HepG2 (cell line): ENCODE data around the gene SMURF2. TPM values are rescaled to one million over a fixed set of nuclear protein-coding genes. Genes with fewer than 3 reads are reported as not detected.

ENCODE experiments used
- ATF5 ChIP-seq: sonication (generic); formaldehyde crosslinking; IDR thresholded peaks from 2 replicates; pipeline ENCODE4 v1.4.0; 2020; ENCODE audit warnings: mild to moderate bottlenecking, low read depth, missing genetic modification reagents
- ATF7-NPFF ChIP-seq: sonication (generic); formaldehyde crosslinking; IDR thresholded peaks from 2 replicates; pipeline ENCODE4 v1.8.1; 2023; ENCODE audit warnings: mild to moderate bottlenecking, low read depth, missing genetic modification reagents, moderate library complexity
- CTCF ChIP-seq: sonication (generic); formaldehyde crosslinking; IDR thresholded peaks from 2 replicates; pipeline ENCODE4 v1.5.0; 2020; ENCODE audit warnings: mild to moderate bottlenecking, missing genetic modification reagents, moderate library complexity
- ELF3 ChIP-seq: IDR thresholded peaks from 2 replicates; pipeline ENCODE4 v1.6.1; 2016; ENCODE audit warnings: missing genetic modification reagents, missing compliant biosample characterization
- ETS1 ChIP-seq: sonication (generic); formaldehyde crosslinking; IDR thresholded peaks from 2 replicates; pipeline ENCODE4 v1.4.0; 2020; ENCODE audit warnings: missing genetic modification reagents
- FOXP4 ChIP-seq: sonication (generic); formaldehyde crosslinking; IDR thresholded peaks from 2 replicates; pipeline ENCODE4 v1.4.0; 2020; ENCODE audit warnings: missing genetic modification reagents
- IRF2 ChIP-seq: IDR thresholded peaks from 2 replicates; pipeline ENCODE4 v1.6.1; 2018; ENCODE audit warnings: missing genetic modification reagents, missing compliant biosample characterization
- MTERF4 ChIP-seq: sonication (generic); formaldehyde crosslinking; IDR thresholded peaks from 2 replicates; pipeline ENCODE4 v1.8.0; 2023; ENCODE audit warnings: mild to moderate bottlenecking, missing genetic modification reagents
- RCOR2 ChIP-seq: IDR thresholded peaks from 2 replicates; pipeline ENCODE4 v1.6.1; 2016; ENCODE audit warnings: missing biosample characterization, missing genetic modification reagents
- RERE ChIP-seq: IDR thresholded peaks from 2 replicates; pipeline ENCODE4 v1.6.1; 2016; ENCODE audit warnings: low read depth, missing genetic modification reagents, missing compliant biosample characterization
- SIN3B ChIP-seq: fragments of 150-350 bp; IDR thresholded peaks from 2 replicates; pipeline ENCODE4 v1.6.1; 2014; ENCODE audit warnings: low read length
- YEATS2 ChIP-seq: sonication (generic); formaldehyde crosslinking; IDR thresholded peaks from 2 replicates; pipeline ENCODE4 v1.4.0; 2020; ENCODE audit warnings: missing genetic modification reagents, borderline replicate concordance
- ZNF251 ChIP-seq: sonication (generic); formaldehyde crosslinking; IDR thresholded peaks from 2 replicates; pipeline ENCODE4 v1.9.0; 2021; ENCODE audit warnings: mild to moderate bottlenecking, missing genetic modification reagents
- ZNF274 ChIP-seq: sonication (generic); formaldehyde crosslinking; IDR thresholded peaks from 2 replicates; pipeline ENCODE4 v1.5.1; 2020; ENCODE audit warnings: mild to moderate bottlenecking, missing genetic modification reagents
- ZNF530 ChIP-seq: sonication (generic); formaldehyde crosslinking; IDR thresholded peaks from 2 replicates; pipeline ENCODE4 v1.5.0; 2020; ENCODE audit warnings: low read depth, mild to moderate bottlenecking, missing genetic modification reagents
- ZNF619 ChIP-seq: sonication (generic); formaldehyde crosslinking; IDR thresholded peaks from 2 replicates; pipeline ENCODE4 v1.4.0; 2020; ENCODE audit warnings: mild to moderate bottlenecking, missing genetic modification reagents
- polyA plus RNA-seq, 8 experiments: library from polyadenylated mRNA; depleted of rRNA in 3 of 8; stranded (reverse) in 7 of 8; unstranded in 1 of 8; fragments of >200 nt; fragmentation: Illumina TruSeq in 4 of 8; extraction: Trizol in 4 of 8; gene quantifications; 2 replicates each; pipeline versions ENCODE4 v1.2.1 to v1.2.3, GENCODE V29; 2011 to 2016; ENCODE audit warnings: low read depth in 4 of 8, missing spikeins in 1 of 8, mixed read lengths in 1 of 8; ENCODE audit not compliant: insufficient read depth in 1 of 8
- total RNA-seq, 5 experiments: library from RNA; depleted of rRNA; stranded (reverse); fragments of >200 nt; fragmentation: Illumina TruSeq; extraction: Trizol; gene quantifications; 2 replicates each; pipeline ENCODE4 v1.2.3, GENCODE V29; 2016; ENCODE audit warnings: low read depth in 1 of 5

SMURF2 gene
- total and polyA plus RNA-seq, 2 of the 13 experiments (the other 11 are each of a cell fraction or from before 2014, with no cell fraction given): 14.9 to 24.3 TPM

GRCh38 chr17:64506576-64507412 is 155.3 kb downstream of the SMURF2 start, which contains the start of gene CEP95 (continued):
- TF ChIP-seq FOXP4: peak; percentile 64; the same call in 1 of the 2 replicates
- TF ChIP-seq CTCF (CRISPR knock-in tag): no peak
- peak; percentile 92 for TF ChIP-seq ATF7-NPFF (CRISPR knock-in tag)
- TF ChIP-seq ZNF251: no peak
- peak; percentile 80 for TF ChIP-seq MTERF4
- TF ChIP-seq ELF3: peak; percentile 51
- TF ChIP-seq ATF5 (CRISPR knock-in tag): peak; percentile 91
- TF ChIP-seq ETS1 (CRISPR knock-in tag): peak; percentile 84
- TF ChIP-seq YEATS2 (CRISPR knock-in tag): peak; percentile 65
- no peak for TF ChIP-seq ZNF530 (CRISPR knock-in tag)
- no peak for TF ChIP-seq SIN3B
- TF ChIP-seq IRF2 (CRISPR knock-in tag): peak; percentile 40; the same call in 1 of the 2 replicates
- TF ChIP-seq RERE (CRISPR knock-in tag): peak; percentile 33
- TF ChIP-seq ZNF274 (CRISPR knock-in tag): peak; percentile 83; the same call in 1 of the 2 replicates
- TF ChIP-seq ZNF619 (CRISPR knock-in tag): 0 out of 2 replicates have a peak, but pooled peaks have one; percentile 16
- no peak; the same call in 1 of the 2 replicates for TF ChIP-seq RCOR2 (CRISPR knock-in tag)
